ENCODE data around the gene TBC1D4.

GRCh38 chr13:75407998-75408397 is 74.0 kb downstream of the TBC1D4 start:
- TF ChIP-seq CTCF (conservative IDR thresholded peaks at IDR 0.05 in 1 of 2, IDR thresholded peaks at IDR 0.05 in 1 of 2; ENCODE audit: low read depth in 1 of 2, low read length in 2 of 2): no peak
- no peak for TF ChIP-seq EZH2 (IDR thresholded peaks at IDR 0.05; ENCODE audit: low read length, missing control alignments)

All from fibroblast of lung (primary cell).